Smooth muscle cell (in vitro differentiated cells): Measurements from ENCODE around the gene KCNIP1. TPM values are rescaled to one million over a fixed set of nuclear protein-coding genes. Genes with fewer than 3 reads are reported as not detected.

Source experiments
- DNase-seq: peaks from one replicate; lab custom pipeline; 2025; ENCODE audit not compliant: unreplicated experiment; lab: John Stamatoyannopoulos, UW
- H2AFZ ChIP-seq: fragments of 200-600 bp; sonication (generic); 2 replicates; pipeline ENCODE4 v1.6.0; 2016; ENCODE audit warnings: antibody characterized with exemption, low read depth, mild to moderate bottlenecking
- H3F3A ChIP-seq: fragments of 200-600 bp; sonication (generic); 2 replicates; pipeline ENCODE4 v1.6.0; 2017; ENCODE audit warnings: antibody characterized with exemption, low read depth
- H3K27ac ChIP-seq: fragments of 200-600 bp; sonication (generic); 2 replicates; pipeline ENCODE4 v1.5.1; 2016; ENCODE audit warnings: low read depth, mild to moderate bottlenecking
- H3K27me3 ChIP-seq: fragments of 200-600 bp; sonication (generic); 2 replicates; pipeline ENCODE4 v1.6.1; 2016; ENCODE audit warnings: low read depth, mild to moderate bottlenecking
- H3K36me3 ChIP-seq: fragments of 200-600 bp; sonication (generic); 2 replicates; pipeline ENCODE4 v1.5.1; 2016; ENCODE audit warnings: low read depth
- H3K4me1 ChIP-seq: fragments of 200-600 bp; sonication (generic); 2 replicates; pipeline ENCODE4 v1.5.1; 2016; ENCODE audit warnings: low read depth
- H3K4me2 ChIP-seq: fragments of 200-600 bp; sonication (generic); 2 replicates; pipeline ENCODE4 v1.6.0; 2016; ENCODE audit warnings: mild to moderate bottlenecking
- H3K4me3 ChIP-seq: fragments of 200-600 bp; sonication (generic); 2 replicates; pipeline ENCODE4 v1.5.1; 2016; ENCODE audit warnings: mild to moderate bottlenecking
- H3K79me2 ChIP-seq: fragments of 200-600 bp; sonication (generic); 2 replicates; pipeline ENCODE4 v1.6.0; 2016; ENCODE audit warnings: low read depth, mild to moderate bottlenecking
- H3K9ac ChIP-seq: fragments of 200-600 bp; sonication (generic); 2 replicates; pipeline ENCODE4 v1.6.0; 2016; ENCODE audit warnings: low read depth
- H3K9me3 ChIP-seq: fragments of 200-600 bp; sonication (generic); replicated peaks from 2 replicates; pipeline ENCODE4 v1.5.1; 2016; ENCODE audit warnings: low read depth
- H4K20me1 ChIP-seq: fragments of 200-600 bp; sonication (generic); 2 replicates; pipeline ENCODE4 v1.6.0; 2016; ENCODE audit warnings: low read depth
- CTCF ChIP-seq: fragments of 200-600 bp; sonication (generic); IDR thresholded peaks from 2 replicates; pipeline ENCODE4 v1.5.1; 2017; ENCODE audit warnings: borderline replicate concordance, mild to moderate bottlenecking, antibody characterized with exemption; ENCODE audit not compliant: insufficient read depth, poor library complexity, severe bottlenecking
- WGBS: methylation state at CpG from one replicate; pipeline ENCODE4 v1.1.7; 2016; ENCODE audit warnings: low lambda C conversion rate; 5-methylcytosine and 5-hydroxymethylcytosine counted together
- polyA plus RNA-seq: library from polyadenylated mRNA; unstranded; fragments of >200 nt; fragmentation: Nextera tagmentation; extraction: Ambion mirVana; gene quantifications from 2 replicates; pipeline ENCODE4 v1.2.1, GENCODE V29; 2016
- total RNA-seq: library from RNA; depleted of rRNA; stranded (reverse); fragments of >200 nt; gene quantifications from 2 replicates; pipeline ENCODE4 v1.2.3, GENCODE V29; 2014

Gene KCNIP1
- total RNA-seq, result not detected in 2 replicates
- polyA plus RNA-seq, result 0.50 and 0.83 TPM in 2 replicates

- Histone ChIP-seq H3K27ac (no peak within 1 kb of the TSS), H3F3A (no peaks in the 10 kb centered on the region), H3K79me2 (no peaks in the 10 kb centered on the region), H2AFZ (peak within 1 kb of the TSS; percentile 87), H3K4me3 (peak within 1 kb of the TSS; percentile 47), H3K4me1 (peaks cover 5% of the 10 kb centered on the region), H3K9me3 (no peaks in the 10 kb centered on the region), H3K27me3 (peaks cover 50% of the 10 kb centered on the region), H3K4me2 (peak within 1 kb of the TSS; percentile 89), H3K9ac (no peak within 1 kb of the TSS), H3K36me3 (no peaks in the 10 kb centered on the region), H4K20me1 (no peaks in the 10 kb centered on the region)
- peak; percentile 7 for DNase-seq
- WGBS, result 6% methylated on average over 46 of the region's 65 CpGs
- no peak for TF ChIP-seq CTCF
Observed at GRCh38 chr5:170503990-170504596, at the start of gene KCNIP1. TSS of gene KCNIP1 (plus strand) at chr5:170504020.

DNA sequence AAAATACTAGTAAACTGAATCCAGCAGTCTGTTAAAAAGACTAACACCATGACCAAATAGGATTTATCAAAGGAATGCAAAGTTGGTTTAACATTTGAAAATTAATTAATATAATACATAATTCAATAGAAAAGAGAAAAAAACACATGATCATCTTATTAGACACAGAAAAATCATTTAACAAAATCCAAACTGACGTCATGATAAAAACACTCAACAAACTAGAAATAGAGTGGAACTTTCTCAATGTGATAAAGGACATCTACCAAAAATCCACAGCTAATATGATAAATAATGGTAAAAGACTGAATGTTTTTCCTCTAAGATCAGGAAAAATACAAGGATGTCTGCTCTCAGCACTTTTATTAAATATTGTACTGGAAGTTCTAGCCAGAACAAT is 40.4 kb upstream of the KCNIP1 start:
- Histone ChIP-seq H3K36me3 (no peaks in the 10 kb centered on the region), H4K20me1 (no peaks in the 10 kb centered on the region), H3K4me3 (no peak overlapping the region), H3K9me3 (no peaks in the 10 kb centered on the region), H3K4me1 (no peaks in the 10 kb centered on the region), H3K27me3 (no peaks in the 10 kb centered on the region), H3K9ac (no peak overlapping the region), H3K27ac (no peak overlapping the region), H3K79me2 (no peaks in the 10 kb centered on the region), H2AFZ (no peak overlapping the region), H3F3A (no peaks in the 10 kb centered on the region), H3K4me2 (no peak overlapping the region)
- TF ChIP-seq CTCF, result no peak
- no peak for DNase-seq
- WGBS, result 89% methylated on average over 1 of the region's 1 CpG

DNA sequence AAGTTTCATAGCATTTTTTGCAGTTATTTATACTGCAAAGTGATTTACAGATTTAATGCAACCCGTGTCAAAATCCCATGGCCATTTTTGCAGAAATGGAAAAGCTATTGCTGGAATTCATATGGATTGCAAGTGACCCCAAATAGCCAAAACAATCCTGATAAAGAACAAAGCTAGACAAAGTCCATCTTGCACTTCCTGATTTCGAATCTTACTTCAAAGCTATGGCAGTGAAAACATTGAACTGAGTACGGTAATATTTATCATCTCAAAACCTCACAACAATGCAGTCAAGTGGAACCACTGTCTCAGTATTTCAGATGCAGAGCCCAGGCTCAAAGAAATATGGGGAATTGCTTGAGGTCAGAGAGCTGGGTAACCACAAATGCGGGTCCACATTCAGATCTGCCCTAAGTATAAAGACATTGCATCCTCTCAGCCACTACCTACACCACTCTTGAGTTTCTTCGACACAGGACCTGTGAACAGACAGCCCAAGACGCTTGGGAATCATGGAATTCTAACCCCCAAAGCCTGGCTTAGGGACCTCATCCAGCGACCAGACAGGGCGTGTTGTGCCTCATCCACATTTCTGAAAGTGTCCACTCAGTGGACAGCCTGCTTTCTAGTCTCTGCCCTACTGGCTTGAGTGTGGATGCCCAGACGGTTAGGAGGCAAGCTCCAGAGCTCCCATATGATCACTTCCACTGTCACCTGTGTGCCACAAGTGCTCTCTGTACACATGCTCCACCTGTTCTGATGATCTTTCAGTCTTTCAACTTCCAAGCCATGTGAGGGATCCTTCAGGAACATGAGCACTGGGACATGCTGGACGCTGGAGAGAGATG is 39.3 kb upstream of the KCNIP1 start:
- Histone ChIP-seq H3K27me3 (no peaks in the 10 kb centered on the region), H3K9ac (no peak overlapping the region), H4K20me1 (no peaks in the 10 kb centered on the region), H3K9me3 (no peaks in the 10 kb centered on the region), H3F3A (no peaks in the 10 kb centered on the region), H3K4me1 (no peaks in the 10 kb centered on the region), H3K4me3 (no peak overlapping the region), H2AFZ (no peak overlapping the region), H3K79me2 (no peaks in the 10 kb centered on the region), H3K4me2 (no peak overlapping the region), H3K36me3 (no peaks in the 10 kb centered on the region), H3K27ac (no peak overlapping the region)
- no peak for TF ChIP-seq CTCF
- 86% methylated on average over 10 of the region's 10 CpGs for WGBS
- no peak for DNase-seq
